RWPE2 (cell line): ENCODE results near the gene KCNK4.
"Not testable (repeated sequence)": the region's sequence is repeated elsewhere in the genome, so short reads cannot be mapped to it uniquely, and the experiment has no call there.

ENCODE experiments used
- ATAC-seq: fragments of 200-7000 bp; cut with Tn5 transposase; 3 replicates; pipeline ENCODE4 v1.9.1; 2021; ENCODE audit warnings: low read depth
- DNase-seq: peaks from one replicate; pipeline ENCODE4 v3.0.0-alpha.2; 2020; ENCODE audit warnings: low spot score
- H3K27ac ChIP-seq: fragments of 450-650 bp; 2 replicates; pipeline ENCODE4 v1.5.1; 2017; ENCODE audit warnings: mild to moderate bottlenecking; ENCODE audit not compliant: poor library complexity, severe bottlenecking
- H3K27me3 ChIP-seq: fragments of 250-450 bp; sonication (Bioruptor Pico); 2 replicates; pipeline ENCODE4 v1.5.1; 2021; ENCODE audit warnings: mild to moderate bottlenecking, moderate library complexity; ENCODE audit not compliant: insufficient read depth, poor library complexity, severe bottlenecking
- H3K36me3 ChIP-seq: fragments of 250-450 bp; sonication (Bioruptor Pico); 2 replicates; pipeline ENCODE4 v1.5.1; 2020; ENCODE audit warnings: low read depth, mild to moderate bottlenecking, moderate library complexity
- H3K4me1 ChIP-seq: fragments of 250-450 bp; sonication (Bioruptor Pico); 2 replicates; pipeline ENCODE4 v1.5.1; 2021; ENCODE audit warnings: mild to moderate bottlenecking, moderate library complexity; ENCODE audit not compliant: insufficient read depth, poor library complexity, severe bottlenecking
- H3K4me3 ChIP-seq: fragments of 250-450 bp; sonication (Bioruptor Pico); 2 replicates; pipeline ENCODE4 v1.5.1; 2021; ENCODE audit warnings: mild to moderate bottlenecking, moderate library complexity; ENCODE audit not compliant: severe bottlenecking
- H3K9me3 ChIP-seq: fragments of 250-450 bp; sonication (Bioruptor Pico); 2 replicates; pipeline ENCODE4 v1.5.1; 2021; ENCODE audit warnings: mild to moderate bottlenecking, moderate library complexity; ENCODE audit not compliant: severe bottlenecking
- TF ChIP-seq, protein P1 (sequence below): fragments of 450-650 bp; IDR thresholded peaks from one replicate; pipeline ENCODE4 v1.5.1; 2017; ENCODE audit warnings: mild to moderate bottlenecking, moderate library complexity; ENCODE audit not compliant: poor library complexity, severe bottlenecking

KCNK4 gene

DNA sequence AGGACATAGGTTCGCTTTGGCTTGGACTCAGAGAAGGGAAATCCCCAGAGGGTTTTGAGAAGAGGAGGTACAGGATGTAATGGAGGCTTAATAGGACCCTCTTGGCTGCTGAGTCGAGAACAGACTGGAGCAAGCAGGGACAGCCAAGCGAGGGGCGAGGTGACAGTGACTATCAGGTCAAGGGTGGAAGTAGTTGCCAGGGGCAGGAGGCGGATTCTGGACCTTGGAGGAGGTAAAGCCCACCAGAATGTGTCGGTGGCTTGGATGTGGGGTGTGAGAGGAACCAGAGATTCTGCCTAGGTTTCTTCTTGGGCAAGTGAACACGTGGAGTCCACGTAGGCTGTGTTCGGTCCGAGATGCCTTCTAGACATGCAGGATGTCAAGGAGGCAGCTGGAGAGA is 21.8 kb downstream of the KCNK4 start:
- ATAC-seq (no peak), DNase-seq (peak; percentile 56)
- Histone ChIP-seq H3K36me3 (peaks cover 27% of the 10 kb centered on the region), H3K9me3 (no peaks in the 10 kb centered on the region), H3K27me3 (no peaks in the 10 kb centered on the region), H3K4me3 (no peak overlapping the region), H3K4me1 (peaks cover 8% of the 10 kb centered on the region), H3K27ac (peak overlapping the region; percentile 82)
- TF ChIP-seq, protein P1, sequence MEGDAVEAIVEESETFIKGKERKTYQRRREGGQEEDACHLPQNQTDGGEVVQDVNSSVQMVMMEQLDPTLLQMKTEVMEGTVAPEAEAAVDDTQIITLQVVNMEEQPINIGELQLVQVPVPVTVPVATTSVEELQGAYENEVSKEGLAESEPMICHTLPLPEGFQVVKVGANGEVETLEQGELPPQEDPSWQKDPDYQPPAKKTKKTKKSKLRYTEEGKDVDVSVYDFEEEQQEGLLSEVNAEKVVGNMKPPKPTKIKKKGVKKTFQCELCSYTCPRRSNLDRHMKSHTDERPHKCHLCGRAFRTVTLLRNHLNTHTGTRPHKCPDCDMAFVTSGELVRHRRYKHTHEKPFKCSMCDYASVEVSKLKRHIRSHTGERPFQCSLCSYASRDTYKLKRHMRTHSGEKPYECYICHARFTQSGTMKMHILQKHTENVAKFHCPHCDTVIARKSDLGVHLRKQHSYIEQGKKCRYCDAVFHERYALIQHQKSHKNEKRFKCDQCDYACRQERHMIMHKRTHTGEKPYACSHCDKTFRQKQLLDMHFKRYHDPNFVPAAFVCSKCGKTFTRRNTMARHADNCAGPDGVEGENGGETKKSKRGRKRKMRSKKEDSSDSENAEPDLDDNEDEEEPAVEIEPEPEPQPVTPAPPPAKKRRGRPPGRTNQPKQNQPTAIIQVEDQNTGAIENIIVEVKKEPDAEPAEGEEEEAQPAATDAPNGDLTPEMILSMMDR: no peak

DNA sequence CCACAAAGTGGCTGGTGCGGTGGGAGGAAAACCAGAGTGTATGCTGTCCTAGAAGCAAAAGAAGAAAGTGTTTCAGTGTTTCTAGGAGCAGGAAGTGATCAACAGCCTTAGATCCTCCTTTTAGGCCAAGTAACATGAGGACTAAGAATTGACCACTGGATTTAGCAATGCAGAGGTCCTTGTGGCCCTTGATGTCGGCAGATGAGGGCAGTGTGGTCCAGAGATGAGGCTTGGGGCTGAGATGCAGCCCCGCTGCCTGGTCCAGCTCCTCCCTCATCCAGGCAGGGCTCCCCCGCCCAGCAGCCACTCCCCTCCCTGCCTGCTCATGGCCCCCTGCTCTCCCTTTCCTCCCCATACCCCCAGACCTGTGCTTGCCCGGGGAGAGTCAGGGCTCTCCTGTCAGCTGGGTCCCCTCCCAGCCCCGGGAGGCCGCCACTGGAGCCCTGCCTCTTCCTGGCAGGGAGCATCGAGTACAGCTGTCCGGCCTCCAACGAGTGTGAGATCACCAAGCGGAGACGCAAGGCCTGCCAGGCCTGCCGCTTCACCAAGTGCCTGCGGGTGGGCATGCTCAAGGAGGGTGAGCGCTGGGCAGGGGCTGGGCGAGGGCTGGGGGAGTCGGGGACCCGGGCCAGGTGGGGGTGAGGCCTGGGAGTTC is 22.5 kb downstream of the KCNK4 start:
- peaks cover 24% of the 10 kb centered on the region for H3K36me3 ChIP-seq
- ATAC-seq: no peak
- peak overlapping the region; percentile 82 for H3K27ac ChIP-seq
- no peak overlapping the region for H3K4me3 ChIP-seq
- H3K4me1 ChIP-seq: peaks cover 8% of the 10 kb centered on the region
- no peaks in the 10 kb centered on the region for H3K9me3 ChIP-seq
- DNase-seq: peak; percentile 67
- TF ChIP-seq, protein P1: no peak
- H3K27me3 ChIP-seq: no peaks in the 10 kb centered on the region

DNA sequence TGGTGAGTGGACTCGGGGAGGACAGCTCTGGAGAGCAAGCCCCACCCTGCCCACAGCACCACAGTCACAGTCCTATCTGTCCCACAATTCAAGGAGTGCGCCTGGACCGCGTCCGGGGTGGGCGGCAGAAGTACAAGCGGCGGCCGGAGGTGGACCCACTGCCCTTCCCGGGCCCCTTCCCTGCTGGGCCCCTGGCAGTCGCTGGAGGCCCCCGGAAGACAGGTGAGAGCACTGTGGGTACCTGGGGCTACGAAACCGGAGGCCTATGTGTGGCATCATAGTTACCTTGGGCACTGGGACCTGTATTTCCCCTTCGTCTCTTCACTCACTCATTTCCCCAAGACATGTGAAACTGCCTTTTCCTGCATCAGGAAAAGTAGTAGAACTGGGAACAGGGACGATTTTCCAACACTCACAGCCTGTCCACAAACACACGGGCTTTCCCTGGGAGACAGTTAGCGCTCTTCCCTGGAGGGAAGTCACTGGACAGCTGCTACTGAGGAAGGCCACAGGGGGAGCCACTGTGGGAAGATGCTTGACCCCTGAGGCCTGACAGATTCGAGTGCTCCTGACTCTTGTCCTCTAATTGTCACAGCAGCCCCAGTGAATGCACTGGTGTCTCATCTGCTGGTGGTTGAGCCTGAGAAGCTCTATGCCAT is 23.2 kb downstream of the KCNK4 start:
- peaks cover 9% of the 10 kb centered on the region for H3K4me1 ChIP-seq
- peak overlapping the region; percentile 82 for H3K27ac ChIP-seq
- H3K4me3 ChIP-seq: no peak overlapping the region
- no peak for DNase-seq
- TF ChIP-seq, protein P1: no peak
- no peak for ATAC-seq
- peaks cover 24% of the 10 kb centered on the region for H3K36me3 ChIP-seq
- H3K27me3 ChIP-seq: no peaks in the 10 kb centered on the region
- H3K9me3 ChIP-seq: no peaks in the 10 kb centered on the region

DNA sequence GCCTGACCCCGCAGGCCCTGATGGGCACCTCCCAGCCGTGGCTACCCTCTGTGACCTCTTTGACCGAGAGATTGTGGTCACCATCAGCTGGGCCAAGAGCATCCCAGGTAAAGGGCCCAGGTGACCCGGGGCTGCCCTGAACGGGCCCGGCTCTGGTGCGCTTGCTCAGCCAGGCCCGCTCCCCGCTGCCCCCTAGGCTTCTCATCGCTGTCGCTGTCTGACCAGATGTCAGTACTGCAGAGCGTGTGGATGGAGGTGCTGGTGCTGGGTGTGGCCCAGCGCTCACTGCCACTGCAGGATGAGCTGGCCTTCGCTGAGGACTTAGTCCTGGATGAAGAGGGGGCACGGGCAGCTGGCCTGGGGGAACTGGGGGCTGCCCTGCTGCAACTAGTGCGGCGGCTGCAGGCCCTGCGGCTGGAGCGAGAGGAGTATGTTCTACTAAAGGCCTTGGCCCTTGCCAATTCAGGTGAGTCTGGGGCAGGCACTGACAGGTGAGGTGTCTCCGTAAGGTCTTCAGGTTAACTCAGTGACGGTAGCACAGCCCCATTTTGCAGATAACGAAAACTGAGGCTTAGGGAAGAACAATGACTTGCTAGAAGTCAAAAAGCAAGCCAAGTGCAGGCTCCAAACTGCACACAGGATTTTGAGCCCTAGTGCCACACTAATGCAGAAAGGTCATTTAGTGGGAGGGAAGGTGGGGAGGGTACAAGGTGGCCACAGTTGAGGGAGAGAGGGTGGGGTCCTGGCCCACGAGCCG is 23.9 kb downstream of the KCNK4 start:
- Histone ChIP-seq H3K4me3 (no peak overlapping the region), H3K36me3 (peaks cover 29% of the 10 kb centered on the region), H3K27ac (no peak overlapping the region), H3K9me3 (no peaks in the 10 kb centered on the region), H3K4me1 (peaks cover 15% of the 10 kb centered on the region), H3K27me3 (no peaks in the 10 kb centered on the region)
- TF ChIP-seq, protein P1: no peak
- DNase-seq: peak; percentile 46
- no peak for ATAC-seq

DNA sequence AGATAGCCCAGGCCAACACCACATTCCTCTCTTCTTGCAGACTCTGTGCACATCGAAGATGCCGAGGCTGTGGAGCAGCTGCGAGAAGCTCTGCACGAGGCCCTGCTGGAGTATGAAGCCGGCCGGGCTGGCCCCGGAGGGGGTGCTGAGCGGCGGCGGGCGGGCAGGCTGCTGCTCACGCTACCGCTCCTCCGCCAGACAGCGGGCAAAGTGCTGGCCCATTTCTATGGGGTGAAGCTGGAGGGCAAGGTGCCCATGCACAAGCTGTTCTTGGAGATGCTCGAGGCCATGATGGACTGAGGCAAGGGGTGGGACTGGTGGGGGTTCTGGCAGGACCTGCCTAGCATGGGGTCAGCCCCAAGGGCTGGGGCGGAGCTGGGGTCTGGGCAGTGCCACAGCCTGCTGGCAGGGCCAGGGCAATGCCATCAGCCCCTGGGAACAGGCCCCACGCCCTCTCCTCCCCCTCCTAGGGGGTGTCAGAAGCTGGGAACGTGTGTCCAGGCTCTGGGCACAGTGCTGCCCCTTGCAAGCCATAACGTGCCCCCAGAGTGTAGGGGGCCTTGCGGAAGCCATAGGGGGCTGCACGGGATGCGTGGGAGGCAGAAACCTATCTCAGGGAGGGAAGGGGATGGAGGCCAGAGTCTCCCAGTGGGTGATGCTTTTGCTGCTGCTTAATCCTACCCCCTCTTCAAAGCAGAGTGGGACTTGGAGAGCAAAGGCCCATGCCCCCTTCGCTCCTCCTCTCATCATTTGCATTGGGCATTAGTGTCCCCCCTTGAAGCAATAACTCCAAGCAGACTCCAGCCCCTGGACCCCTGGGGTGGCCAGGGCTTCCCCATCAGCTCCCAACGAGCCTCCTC is 24.8 kb downstream of the KCNK4 start:
- not testable (repeated sequence) for H3K4me3 ChIP-seq, ATAC-seq, H3K9me3 ChIP-seq, H3K27me3 ChIP-seq, H3K4me1 ChIP-seq
- peak; percentile 53 for DNase-seq
- Histone ChIP-seq H3K36me3 (peaks cover 38% of the 10 kb centered on the region), H3K27ac (peak overlapping the region; percentile 95)
